Suprapubic skin (tissue), 4 donors: ENCODE measurements around the gene SPSB4.

ENCODE experiments used
- EP300 ChIP-seq: sonication (generic); formaldehyde crosslinking; IDR thresholded peaks from one replicate; pipeline ENCODE4 v1.6.1; 2017; ENCODE audit warnings: antibody characterized with exemption
- POLR2A ChIP-seq, 2 donors: fragments of 450-650 bp; IDR thresholded peaks; one replicate each; pipeline ENCODE4 v1.6.1; 2017; ENCODE audit warnings: antibody characterized with exemption in 2 of 2, mild to moderate bottlenecking in 2 of 2, moderate library complexity in 2 of 2
- POLR2AphosphoS5 ChIP-seq, 3 donors: sonication (generic); formaldehyde crosslinking; IDR thresholded peaks; one replicate each; pipeline ENCODE4 v1.6.1; 2017; ENCODE audit warnings: antibody characterized with exemption in 3 of 3
- TF ChIP-seq, protein P1 (sequence below), 2 donors: fragments of 200-600 bp in 1 of 2; fragments of 450-650 bp in 1 of 2; sonication (generic) in 1 of 2; IDR thresholded peaks; one replicate each; pipeline ENCODE4 v1.5.1; 2016 to 2019; ENCODE audit warnings: antibody characterized with exemption in 2 of 2, mild to moderate bottlenecking in 1 of 2, moderate library complexity in 1 of 2

DNA sequence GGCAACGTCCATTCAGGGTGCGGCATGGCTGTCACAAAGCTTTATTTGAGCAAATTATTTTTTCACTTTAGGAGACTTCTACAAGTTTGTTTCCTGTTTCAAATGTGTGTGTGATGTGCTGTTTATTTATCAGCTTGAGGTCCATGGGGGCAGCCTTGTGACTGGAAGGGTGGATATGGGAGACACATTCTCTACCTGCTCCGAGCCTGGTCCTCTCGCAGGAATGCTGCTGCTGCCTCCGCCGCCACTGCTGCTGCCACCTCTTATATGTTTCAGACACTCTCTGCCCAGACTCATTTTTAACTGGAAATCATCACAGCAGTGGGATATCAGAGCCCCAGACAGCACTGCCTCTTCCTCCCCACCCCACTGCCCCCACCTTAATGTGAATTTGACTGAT lies 97.0 kb downstream of the SPSB4 start:
- TF ChIP-seq POLR2AphosphoS5 (IDR thresholded peaks at IDR 0.05) (no peak), POLR2A (IDR thresholded peaks at IDR 0.05) (no peak), EP300 (no peak)
- TF ChIP-seq, protein P1, sequence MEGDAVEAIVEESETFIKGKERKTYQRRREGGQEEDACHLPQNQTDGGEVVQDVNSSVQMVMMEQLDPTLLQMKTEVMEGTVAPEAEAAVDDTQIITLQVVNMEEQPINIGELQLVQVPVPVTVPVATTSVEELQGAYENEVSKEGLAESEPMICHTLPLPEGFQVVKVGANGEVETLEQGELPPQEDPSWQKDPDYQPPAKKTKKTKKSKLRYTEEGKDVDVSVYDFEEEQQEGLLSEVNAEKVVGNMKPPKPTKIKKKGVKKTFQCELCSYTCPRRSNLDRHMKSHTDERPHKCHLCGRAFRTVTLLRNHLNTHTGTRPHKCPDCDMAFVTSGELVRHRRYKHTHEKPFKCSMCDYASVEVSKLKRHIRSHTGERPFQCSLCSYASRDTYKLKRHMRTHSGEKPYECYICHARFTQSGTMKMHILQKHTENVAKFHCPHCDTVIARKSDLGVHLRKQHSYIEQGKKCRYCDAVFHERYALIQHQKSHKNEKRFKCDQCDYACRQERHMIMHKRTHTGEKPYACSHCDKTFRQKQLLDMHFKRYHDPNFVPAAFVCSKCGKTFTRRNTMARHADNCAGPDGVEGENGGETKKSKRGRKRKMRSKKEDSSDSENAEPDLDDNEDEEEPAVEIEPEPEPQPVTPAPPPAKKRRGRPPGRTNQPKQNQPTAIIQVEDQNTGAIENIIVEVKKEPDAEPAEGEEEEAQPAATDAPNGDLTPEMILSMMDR (IDR thresholded peaks at IDR 0.05) = no peak
